Thyroid gland (tissue), 4 donors: Measurements from ENCODE around the gene MYORG. TPM values are rescaled to one million over a fixed set of nuclear protein-coding genes. Genes with fewer than 3 reads are reported as not detected.

Experiments
- DNase-seq, 2 donors: peaks; one replicate each; pipeline ENCODE4 v3.0.0-alpha.2; 2019
- H3K27ac ChIP-seq, 3 donors: fragments of 200-600 bp; sonication (generic); 1 replicate in 2 of 3; 2 replicates in 1 of 3; pipeline ENCODE4 v1.5.1; 2016 to 2019; ENCODE audit warnings: mild to moderate bottlenecking in 1 of 3, moderate library complexity in 1 of 3
- H3K27me3 ChIP-seq: fragments of 200-600 bp; sonication (generic); one replicate; pipeline ENCODE4 v1.5.1; 2019
- H3K36me3 ChIP-seq, 2 donors: fragments of 200-600 bp; sonication (generic); one replicate each; pipeline ENCODE4 v1.5.1; 2016 to 2019
- H3K4me1 ChIP-seq, 2 donors: fragments of 200-600 bp; sonication (generic); one replicate each; pipeline ENCODE4 v1.5.1; 2017 to 2019
- H3K4me3 ChIP-seq, 3 donors: fragments of 200-600 bp; sonication (generic); replicated peaks in 1 of 3; 1 replicate in 2 of 3; 2 replicates in 1 of 3; pipeline ENCODE4 v1.5.1; 2016; ENCODE audit warnings: mild to moderate bottlenecking in 1 of 3
- H3K9me3 ChIP-seq: fragments of 200-600 bp; sonication (generic); one replicate; pipeline ENCODE4 v1.5.1; 2017
- CTCF ChIP-seq, 6 experiments: fragments of 200-600 bp in 3 of 6; fragments of 450-650 bp in 3 of 6; sonication (generic) in 3 of 6; IDR thresholded peaks; one replicate each; pipeline ENCODE4 v1.5.1; 2016 to 2019; ENCODE audit warnings: antibody characterized with exemption in 6 of 6, mild to moderate bottlenecking in 2 of 6, inconsistent platforms in 1 of 6, moderate library complexity in 1 of 6
- POLR2A ChIP-seq, 2 donors: fragments of 450-650 bp; IDR thresholded peaks; one replicate each; pipeline ENCODE4 v1.6.1; 2017; ENCODE audit warnings: antibody characterized with exemption in 2 of 2, mild to moderate bottlenecking in 2 of 2, moderate library complexity in 1 of 2
- WGBS, 2 donors: methylation state at CpG; one replicate each; pipeline ENCODE4 v1.1.5; 2017; 5-methylcytosine and 5-hydroxymethylcytosine counted together
- intact Hi-C: fragments of 100-400 bp; cut with DNase I; formaldehyde crosslinking; loops from one replicate; pipeline ENCODE4 v1.15.1; 2023
- small RNA-seq: library from RNA; depleted of rRNA; stranded (forward); fragments of <200 nt; gene quantifications from one replicate; pipeline ENCODE3, GENCODE V24; 2016
- total RNA-seq, 4 donors: library from RNA; depleted of rRNA; stranded (reverse); fragments of >200 nt; gene quantifications; one replicate each; pipeline ENCODE4 v1.2.3, GENCODE V29; 2016

The MYORG gene
- total RNA-seq, 4 donors from 2014 or later = 3.2 to 9.2 (median 6.0) TPM

- no peak for TF ChIP-seq CTCF (IDR thresholded peaks at IDR 0.05)
- no peak for TF ChIP-seq POLR2A (IDR thresholded peaks at IDR 0.05)
- no peak for DNase-seq
- Histone ChIP-seq H3K9me3 (no peaks in the 10 kb centered on the region), H3K27ac (no peak overlapping the region), H3K36me3 (no peaks in the 10 kb centered on the region), H3K4me1 (peaks cover under 1 to 3% of the 10 kb centered on the region in 2 donors), H3K27me3 (no peaks in the 10 kb centered on the region), H3K4me3 (no peak overlapping the region)
- intact Hi-C loops = loop anchor here (10.0 kb wide), 1 partner anchor 128 kb away; no protein-coding TSS in a partner anchor
- 57 to 61% methylated on average over 2 of the region's 2 CpGs for WGBS, 2 donors
Measured at GRCh38 chr9:34322899-34323591, 53.7 kb downstream of the MYORG start.

- Histone ChIP-seq H3K4me3 (no peak overlapping the region), H3K4me1 (no peaks in the 10 kb centered on the region), H3K27ac (no peak overlapping the region), H3K27me3 (no peaks in the 10 kb centered on the region), H3K9me3 (no peaks in the 10 kb centered on the region), H3K36me3 (no peaks in the 10 kb centered on the region)
- intact Hi-C loops = loop anchor here (10.0 kb wide), 1 partner anchor 127 kb away; no protein-coding TSS in a partner anchor
- no peak for TF ChIP-seq CTCF (IDR thresholded peaks at IDR 0.05)
- no peak for TF ChIP-seq POLR2A (IDR thresholded peaks at IDR 0.05)
- WGBS, 2 donors = 94 to 96% methylated on average over 7 of the region's 7 CpGs
- no peak for DNase-seq
Measured at GRCh38 chr9:34321451-34321850, 55.2 kb downstream of the MYORG start.

- Histone ChIP-seq H3K27me3 (no peaks in the 10 kb centered on the region), H3K36me3 (no peaks in the 10 kb centered on the region), H3K9me3 (no peaks in the 10 kb centered on the region), H3K4me1 (no peaks in the 10 kb centered on the region), H3K4me3 (no peak overlapping the region), H3K27ac (no peak overlapping the region)
- WGBS, 2 donors = 95 to 97% methylated on average over 34 to 43 of the region's 44 CpGs
- intact Hi-C loops = no loop called here
- no peak for TF ChIP-seq CTCF (IDR thresholded peaks at IDR 0.05)
- TF ChIP-seq POLR2A (IDR thresholded peaks at IDR 0.05) = no peak
- no peak for DNase-seq
Measured at GRCh38 chr9:34318163-34318790, 58.4 kb downstream of the MYORG start.

GRCh38 chr9:34317436-34317835 is 59.3 kb downstream of the MYORG start:
- Histone ChIP-seq H3K4me3 (no peak overlapping the region), H3K9me3 (no peaks in the 10 kb centered on the region), H3K36me3 (no peaks in the 10 kb centered on the region), H3K27me3 (no peaks in the 10 kb centered on the region), H3K4me1 (no peaks in the 10 kb centered on the region), H3K27ac (no peak overlapping the region)
- intact Hi-C loops = no loop called here
- no peak for DNase-seq
- TF ChIP-seq POLR2A (IDR thresholded peaks at IDR 0.05) (no peak), CTCF (IDR thresholded peaks at IDR 0.05) (no peak)
- WGBS, 2 donors = 88 to 95% methylated on average over 2 of the region's 2 CpGs

Small RNA genes lying within 50 kb of the gene (small RNA-seq; reads per million reads assigned to genes)
- gene RF00019 = not detected

Other genes with a start within 250 kb of the MYORG start
- 10 to 100 TPM; 41.3 to 50.5 (median 44.8) TPM for gene UBAP1, start 197.9 kb downstream of the MYORG start, total RNA-seq
- gene KIF24, start 47.6 kb downstream of the MYORG start, total RNA-seq = 1 to 10 TPM; 1.7 to 7.8 (median 4.6) TPM
- gene NUDT2, start 47.3 kb downstream of the MYORG start, total RNA-seq = 1 to 10 TPM; 3.0 to 8.7 (median 4.8) TPM
- gene FAM219A, start 81.7 kb upstream of the MYORG start, total RNA-seq = 10 to 100 TPM in 3 of 4 donors, 1 to 10 TPM in 1; 6.6 to 14.3 (median 10.5) TPM
- under 1 TPM in 2 of 4 donors, not detected in 2; 0.81 to 0.89 TPM for gene DNAI1, start 81.9 kb upstream of the MYORG start, total RNA-seq
- not detected for gene ENHO, start 146.1 kb upstream of the MYORG start, total RNA-seq
- 10 to 100 TPM in 3 of 4 donors, 1 to 10 TPM in 1; 8.6 to 17.3 (median 14.1) TPM for gene CNTFR, start 212.8 kb upstream of the MYORG start, total RNA-seq
- gene RPP25L, start 235.2 kb upstream of the MYORG start, total RNA-seq = 10 to 100 TPM; 20.7 to 39.0 (median 25.8) TPM
- 100 to 1,000 TPM in 2 of 4 donors, 10 to 100 TPM in 2; 54.6 to 140 (median 89.2) TPM for gene DCTN3, start 243.6 kb upstream of the MYORG start, total RNA-seq